Prostate gland (tissue), 2 donors: ENCODE data around the gene STRN4.

ENCODE experiments used
- POLR2A ChIP-seq: fragments of 450-650 bp; IDR thresholded peaks from one replicate; pipeline ENCODE4 v1.6.1; 2016; ENCODE audit warnings: antibody characterized with exemption, mild to moderate bottlenecking
- TF ChIP-seq, protein P1 (sequence below), 4 experiments: fragments of 200-600 bp in 2 of 4; fragments of 450-650 bp in 2 of 4; sonication (generic) in 2 of 4; IDR thresholded peaks; 1 replicate in 3 of 4; 2 replicates in 1 of 4; pipeline ENCODE4 v1.5.1; 2016 to 2019; ENCODE audit warnings: antibody characterized with exemption in 4 of 4, mild to moderate bottlenecking in 2 of 4, moderate library complexity in 2 of 4

DNA sequence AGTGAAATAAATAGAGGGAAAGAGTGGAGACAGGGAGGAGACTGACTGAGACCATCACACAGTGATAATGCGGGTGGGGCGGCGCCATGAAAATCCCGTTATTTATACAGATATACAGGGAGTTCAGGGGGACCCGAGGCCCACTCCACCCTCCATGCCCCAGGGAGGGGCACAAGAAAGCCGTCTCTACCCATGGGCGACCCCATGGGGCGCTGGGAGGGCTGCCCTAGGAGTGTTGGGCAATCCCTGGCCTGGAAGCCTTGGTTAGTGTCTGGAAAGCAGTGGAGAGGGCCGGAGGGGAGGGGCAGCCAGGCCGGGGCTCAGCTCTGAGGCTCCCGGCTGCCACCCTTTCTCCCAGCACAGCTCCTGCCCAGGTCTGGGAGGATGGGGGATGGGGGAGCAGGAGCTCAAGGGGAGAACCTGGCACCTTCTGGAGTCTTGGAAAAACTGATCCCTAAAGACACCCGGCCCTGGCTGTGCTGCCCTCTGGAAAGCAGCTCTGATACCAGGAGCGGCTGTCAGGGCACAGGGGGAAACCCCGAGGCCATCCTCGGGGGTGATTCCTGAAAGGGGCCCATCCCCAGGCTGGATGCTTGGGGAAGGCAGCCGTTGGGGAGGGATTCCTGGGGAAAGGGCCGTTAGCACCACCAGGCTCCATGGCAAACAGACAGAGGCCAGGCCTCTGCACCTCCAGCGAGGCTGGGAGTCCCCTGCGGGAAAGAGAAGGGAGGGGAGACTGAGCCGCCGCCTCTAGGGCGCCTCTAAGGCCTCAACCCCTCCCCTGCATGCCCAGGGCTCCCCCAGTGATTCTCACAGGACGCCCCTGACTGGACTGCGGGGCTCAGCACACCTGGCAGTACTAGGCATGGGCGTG lies 26.4 kb downstream of the STRN4 start:
- TF ChIP-seq, protein P1, sequence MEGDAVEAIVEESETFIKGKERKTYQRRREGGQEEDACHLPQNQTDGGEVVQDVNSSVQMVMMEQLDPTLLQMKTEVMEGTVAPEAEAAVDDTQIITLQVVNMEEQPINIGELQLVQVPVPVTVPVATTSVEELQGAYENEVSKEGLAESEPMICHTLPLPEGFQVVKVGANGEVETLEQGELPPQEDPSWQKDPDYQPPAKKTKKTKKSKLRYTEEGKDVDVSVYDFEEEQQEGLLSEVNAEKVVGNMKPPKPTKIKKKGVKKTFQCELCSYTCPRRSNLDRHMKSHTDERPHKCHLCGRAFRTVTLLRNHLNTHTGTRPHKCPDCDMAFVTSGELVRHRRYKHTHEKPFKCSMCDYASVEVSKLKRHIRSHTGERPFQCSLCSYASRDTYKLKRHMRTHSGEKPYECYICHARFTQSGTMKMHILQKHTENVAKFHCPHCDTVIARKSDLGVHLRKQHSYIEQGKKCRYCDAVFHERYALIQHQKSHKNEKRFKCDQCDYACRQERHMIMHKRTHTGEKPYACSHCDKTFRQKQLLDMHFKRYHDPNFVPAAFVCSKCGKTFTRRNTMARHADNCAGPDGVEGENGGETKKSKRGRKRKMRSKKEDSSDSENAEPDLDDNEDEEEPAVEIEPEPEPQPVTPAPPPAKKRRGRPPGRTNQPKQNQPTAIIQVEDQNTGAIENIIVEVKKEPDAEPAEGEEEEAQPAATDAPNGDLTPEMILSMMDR (IDR thresholded peaks at IDR 0.05), result no peak
- no peak for TF ChIP-seq POLR2A
